A673 (cell line): ENCODE data around the gene MRNIP. TPM values are rescaled to one million over a fixed set of nuclear protein-coding genes. Genes with fewer than 3 reads are reported as not detected.

ENCODE experiments used
- BruUV-seq: library from RNA; stranded (reverse); fragments of 400-500 nt; replicated peaks from 2 replicates; lab custom pipeline; 2021; lab: Mats Ljungman, UMichigan
- CTCF ChIA-PET: fragments of 300-600 bp; sonication (Branson Sonifier 250); formaldehyde crosslinking; loops from one replicate; lab custom pipeline; 2022; ENCODE audit warnings: antibody characterized with exemption; lab: Charles Lee
- POLR2A ChIA-PET: fragments of 300-600 bp; sonication (Branson Sonifier 250); formaldehyde crosslinking; loops from one replicate; lab custom pipeline; 2022; ENCODE audit warnings: antibody characterized with exemption; ENCODE audit not compliant: low non-redundant PET; lab: Charles Lee
- DNase-seq: peaks from one replicate; pipeline ENCODE4 v3.0.0-alpha.2; 2015; ENCODE audit warnings: low spot score
- H3K27ac ChIP-seq: fragments of 200-600 bp; sonication (generic); 2 replicates; pipeline ENCODE4 v1.5.1; 2016; ENCODE audit warnings: mixed run types, low read depth, mild to moderate bottlenecking, mixed read lengths, antibody characterized with exemption, low read length; ENCODE audit not compliant: poor library complexity, severe bottlenecking
- H3K27me3 ChIP-seq: fragments of 200-600 bp; sonication (generic); replicated peaks from 2 replicates; pipeline ENCODE4 v1.6.1; 2017; ENCODE audit warnings: mixed run types, low read depth, mild to moderate bottlenecking, mixed read lengths, antibody characterized with exemption, low read length; ENCODE audit not compliant: insufficient read depth, poor library complexity
- H3K36me3 ChIP-seq: fragments of 200-600 bp; sonication (generic); 2 replicates; pipeline ENCODE4 v1.6.1; 2016; ENCODE audit warnings: mixed run types, mild to moderate bottlenecking, mixed read lengths, antibody characterized with exemption, low read length; ENCODE audit not compliant: insufficient read depth, poor library complexity, severe bottlenecking
- H3K4me1 ChIP-seq: fragments of 200-600 bp; sonication (generic); 2 replicates; pipeline ENCODE4 v1.6.1; 2017; ENCODE audit warnings: mixed run types, mild to moderate bottlenecking, mixed read lengths, antibody characterized with exemption, low read length; ENCODE audit not compliant: insufficient read depth, poor library complexity, severe bottlenecking
- H3K4me3 ChIP-seq: fragments of 200-600 bp; sonication (generic); 2 replicates; pipeline ENCODE4 v1.5.1; 2016; ENCODE audit warnings: low read depth, mixed run types, mild to moderate bottlenecking, mixed read lengths, low read length; ENCODE audit not compliant: poor library complexity, severe bottlenecking
- H3K9me3 ChIP-seq: fragments of 200-600 bp; sonication (generic); 2 replicates; pipeline ENCODE4 v1.6.1; 2016; ENCODE audit warnings: mixed run types, low read depth, mild to moderate bottlenecking, mixed read lengths, antibody characterized with exemption, low read length; ENCODE audit not compliant: poor library complexity, severe bottlenecking
- CTCF ChIP-seq: fragments of 300-800, 200-600 bp; sonication (generic); conservative IDR thresholded peaks from 2 replicates; pipeline ENCODE4 v1.5.1; 2017; ENCODE audit warnings: low read depth, mild to moderate bottlenecking, antibody characterized with exemption, low read length, moderate library complexity, mixed read lengths
- EZH2 ChIP-seq: fragments of 200-600 bp; sonication (generic); IDR thresholded peaks from 2 replicates; pipeline ENCODE4 v1.6.1; 2017; ENCODE audit warnings: borderline replicate concordance, low read depth, mild to moderate bottlenecking, mixed read lengths, antibody characterized with exemption, low read length; ENCODE audit not compliant: poor library complexity, severe bottlenecking
- intact Hi-C: fragments of 100-400 bp; cut with micrococcal nuclease; formaldehyde crosslinking; loops from one replicate; pipeline ENCODE4 v1.10.0; 2022; ENCODE audit not compliant: unreplicated experiment
- total RNA-seq: library from RNA; stranded (reverse); gene quantifications from 2 replicates; pipeline ENCODE4 v1.2.3, GENCODE V29; 2021

Gene MRNIP
- total RNA-seq, 1 experiment from 2014 or later: 31.3 TPM

- no peaks in the 10 kb centered on the region for H3K27me3 ChIP-seq
- DNase-seq: no peak
- POLR2A ChIA-PET: no interaction called here
- no TSS peak for BruUV-seq
- H3K36me3 ChIP-seq: peaks cover 9% of the 10 kb centered on the region
- no peak overlapping the region for H3K27ac ChIP-seq
- CTCF ChIA-PET: no interaction called here
- H3K4me1 ChIP-seq: no peaks in the 10 kb centered on the region
- no peak for TF ChIP-seq CTCF
- no peak for TF ChIP-seq EZH2
- no peaks in the 10 kb centered on the region for H3K9me3 ChIP-seq
- intact Hi-C loops: no loop called here
- H3K4me3 ChIP-seq: no peak overlapping the region
Measured at GRCh38 chr5:179867079-179867465, 8.5 kb upstream of the MRNIP start.

- TF ChIP-seq EZH2 (no peak), CTCF (0 out of 2 replicates have a peak, but pooled peaks have one; percentile 9)
- no peak overlapping the region for H3K4me3 ChIP-seq
- intact Hi-C loops: no loop called here
- no peak overlapping the region for H3K27ac ChIP-seq
- peaks cover 11% of the 10 kb centered on the region for H3K36me3 ChIP-seq
- ChIA-PET POLR2A (no interaction called here), CTCF (no interaction called here)
- H3K9me3 ChIP-seq: no peaks in the 10 kb centered on the region
- H3K4me1 ChIP-seq: no peaks in the 10 kb centered on the region
- DNase-seq: no peak
- BruUV-seq: no TSS peak
- no peaks in the 10 kb centered on the region for H3K27me3 ChIP-seq
Measured at GRCh38 chr5:179866241-179867078, 7.8 kb upstream of the MRNIP start.

GRCh38 chr5:179865491-179866240 lies 7.0 kb upstream of the MRNIP start:
- Histone ChIP-seq H3K36me3 (peaks cover 11% of the 10 kb centered on the region), H3K4me1 (no peaks in the 10 kb centered on the region), H3K9me3 (no peaks in the 10 kb centered on the region), H3K27me3 (no peaks in the 10 kb centered on the region), H3K27ac (no peak overlapping the region), H3K4me3 (no peak overlapping the region)
- no peak for DNase-seq
- BruUV-seq: no TSS peak
- ChIA-PET POLR2A (no interaction called here), CTCF (no interaction called here)
- intact Hi-C loops: no loop called here
- no peak for TF ChIP-seq EZH2
- no peak for TF ChIP-seq CTCF
